ENCODE data around the gene GINS3. TPM values are rescaled to one million over a fixed set of nuclear protein-coding genes. Genes with fewer than 3 reads are reported as not detected.

GINS3 gene
- total RNA-seq, 1 experiment from 2014 or later, result 16.4 TPM

- no CpG with 5 or more reads among the region's 1 CpG for WGBS (ENCODE audit: extremely low coverage, insufficient read length, low lambda C conversion rate)
- H2BK15ac ChIP-seq (ENCODE audit: low read depth, low read length), result no peak overlapping the region
- peaks cover 25% of the 10 kb centered on the region for H3K27me3 Mint-ChIP-seq (ENCODE audit: low read depth)
- H2BK12ac ChIP-seq (ENCODE audit: insufficient read length, low read depth, low read length), result no peak overlapping the region
- no peaks in the 10 kb centered on the region for H3K79me2 ChIP-seq (ENCODE audit: insufficient read depth, low read length)
- no peak overlapping the region for H3T11ph ChIP-seq (ENCODE audit: low read length)
- H3K27ac ChIP-seq (ENCODE audit: insufficient read length, low read depth, low read length), result no peak overlapping the region
- H3K23ac ChIP-seq (ENCODE audit: insufficient read length, low read depth, low read length), result no peak overlapping the region
- no peak overlapping the region for H3K14ac ChIP-seq (ENCODE audit: insufficient read depth, low read length)
- no peak overlapping the region for H2AK5ac ChIP-seq (ENCODE audit: insufficient read length, low read length)
- no peaks in the 10 kb centered on the region for H4K20me1 ChIP-seq (ENCODE audit: control insufficient read depth, insufficient read depth, insufficient read length)
- no peak overlapping the region for H4K8ac ChIP-seq (replicated peaks; ENCODE audit: insufficient read length, low read depth, low read length)
- H3K23me2 ChIP-seq (ENCODE audit: insufficient read length, low read depth, low read length, poor library complexity, severe bottlenecking), result no peaks in the 10 kb centered on the region
- no peak overlapping the region for H4K91ac ChIP-seq (ENCODE audit: insufficient read length, low read depth, low read length)
- no peak overlapping the region for H3K4ac ChIP-seq (ENCODE audit: low read depth, low read length)
- H2BK20ac ChIP-seq (ENCODE audit: low read depth, low read length, poor library complexity, severe bottlenecking), result no peak overlapping the region
- no peaks in the 10 kb centered on the region for H3K9me3 Mint-ChIP-seq
- H3K79me1 ChIP-seq (ENCODE audit: insufficient read depth, low read depth, low read length, poor library complexity, severe bottlenecking), result no peaks in the 10 kb centered on the region
- no peaks in the 10 kb centered on the region for H3K4me1 ChIP-seq (ENCODE audit: insufficient read depth, low read length)
- no peaks in the 10 kb centered on the region for H3K27me3 ChIP-seq (ENCODE audit: insufficient read depth, low read length)
- H3K4me3 Mint-ChIP-seq, result no peak overlapping the region
- no peak overlapping the region for H4K5ac ChIP-seq (ENCODE audit: insufficient read length, low read depth, low read length)
- no peak overlapping the region for H3K4me2 ChIP-seq (ENCODE audit: insufficient read depth, insufficient read length, low read length)
- no peak overlapping the region for H3K9ac ChIP-seq (ENCODE audit: extremely low read depth, insufficient read length, low read length)
- H3K36me3 Mint-ChIP-seq (ENCODE audit: insufficient read depth in 1 of 3, low read depth in 3 of 3), result no peaks in the 10 kb centered on the region; a peak in 2 of 7 replicates
- H3K4me1 Mint-ChIP-seq, result no peaks in the 10 kb centered on the region
- no peaks in the 10 kb centered on the region for H3K9me3 ChIP-seq (ENCODE audit: control insufficient read depth, low read depth, low read length)
- H3K56ac ChIP-seq (ENCODE audit: insufficient read length, low read depth, low read length), result no peak overlapping the region
- no peak for TF ChIP-seq CTCF (conservative IDR thresholded peaks at IDR 0.05)
- no peak overlapping the region for H2BK120ac ChIP-seq (ENCODE audit: low read depth, low read length, poor library complexity, severe bottlenecking)
- no peak overlapping the region for H3K18ac ChIP-seq (ENCODE audit: insufficient read length, low read depth, low read length)
- H2AFZ ChIP-seq (ENCODE audit: low read length), result no peak overlapping the region
- H3K27ac Mint-ChIP-seq, result no peak overlapping the region
- H2BK5ac ChIP-seq (ENCODE audit: insufficient read length, low read length), result no peak overlapping the region
- DNase-seq, result no peak
Observed at GRCh38 chr16:58381661-58382060, 10.6 kb upstream of the GINS3 start.
